HG02981 (cell line): ENCODE results near the gene MS4A4E.
"Not testable (repeated sequence)": the region's sequence is repeated elsewhere in the genome, so short reads cannot be mapped to it uniquely, and the experiment has no call there.

Source experiments
- ATAC-seq: cut with Tn5 transposase; IDR thresholded peaks from one replicate; pipeline ENCODE4 v1.9.1; 2021; ENCODE audit warnings: mild to moderate bottlenecking, moderate library complexity; ENCODE audit not compliant: unreplicated experiment

Gene MS4A4E

DNA sequence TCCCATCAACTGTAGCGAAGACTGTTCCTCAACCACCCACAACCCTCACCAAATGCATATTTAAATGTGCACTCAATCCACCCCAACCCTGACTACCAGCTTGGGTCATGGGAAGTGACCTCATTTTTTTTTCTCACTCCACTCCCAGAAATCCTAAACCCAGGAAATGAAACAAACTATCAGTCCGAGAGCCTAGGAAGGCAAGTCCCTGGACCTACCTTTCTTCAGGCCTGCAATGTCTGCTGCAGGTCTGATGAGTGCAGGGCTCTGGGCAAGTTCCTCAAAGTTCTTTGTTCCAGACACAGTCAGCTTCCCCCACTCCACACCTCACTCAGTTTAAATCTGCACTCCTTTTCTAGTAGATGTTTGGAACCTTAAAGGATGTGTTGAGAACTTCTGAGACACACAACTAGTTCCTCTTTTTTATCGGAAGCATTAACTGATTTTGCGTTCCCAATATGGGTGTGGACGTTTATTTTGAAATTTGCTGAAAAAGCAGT, at the start of gene MS4A4E:
TSS of gene MS4A4E (minus strand) at position 398 of the 500 bp plus-strand sequence. CDS start 13,082 bp downstream, outside the sequence.
- no peak for ATAC-seq

DNA sequence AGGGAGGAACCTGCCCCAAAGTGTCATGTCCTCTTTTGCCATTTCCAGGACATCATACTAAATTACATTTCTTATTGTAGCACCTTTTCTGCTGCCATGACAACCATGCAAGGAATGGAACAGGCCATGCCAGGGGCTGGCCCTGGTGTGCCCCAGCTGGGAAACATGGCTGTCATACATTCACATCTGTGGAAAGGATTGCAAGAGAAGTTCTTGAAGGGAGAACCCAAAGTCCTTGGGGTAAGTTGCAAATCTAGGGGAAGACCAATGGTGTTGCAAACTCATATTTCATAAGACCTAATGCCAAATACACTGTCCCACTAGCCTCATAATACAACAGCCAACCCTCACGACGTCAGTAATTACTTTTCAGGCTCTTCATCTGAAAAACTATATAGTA, 49.2 kb upstream of the MS4A4E start:
- ATAC-seq, result no peak

DNA sequence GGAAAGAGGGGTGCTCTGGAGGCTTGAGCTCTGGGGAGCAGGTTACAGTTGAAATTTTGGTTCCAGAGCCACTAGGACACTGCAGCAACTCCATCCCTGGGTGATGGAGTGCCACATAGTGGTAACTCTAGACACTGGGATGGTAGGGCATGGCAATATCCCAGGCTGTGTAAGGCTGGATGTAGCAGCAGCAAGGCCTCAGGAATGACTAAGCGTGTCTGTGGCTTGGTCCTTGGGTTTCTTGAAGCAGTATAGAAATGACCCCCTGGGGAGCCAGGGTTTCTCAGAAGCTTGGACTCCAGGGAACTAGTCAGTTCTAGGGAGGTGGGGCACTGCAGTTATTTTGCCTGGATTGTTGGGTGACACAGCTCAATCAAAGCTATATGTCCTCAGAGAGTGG, 45.6 kb upstream of the MS4A4E start:
- ATAC-seq, result no peak

DNA sequence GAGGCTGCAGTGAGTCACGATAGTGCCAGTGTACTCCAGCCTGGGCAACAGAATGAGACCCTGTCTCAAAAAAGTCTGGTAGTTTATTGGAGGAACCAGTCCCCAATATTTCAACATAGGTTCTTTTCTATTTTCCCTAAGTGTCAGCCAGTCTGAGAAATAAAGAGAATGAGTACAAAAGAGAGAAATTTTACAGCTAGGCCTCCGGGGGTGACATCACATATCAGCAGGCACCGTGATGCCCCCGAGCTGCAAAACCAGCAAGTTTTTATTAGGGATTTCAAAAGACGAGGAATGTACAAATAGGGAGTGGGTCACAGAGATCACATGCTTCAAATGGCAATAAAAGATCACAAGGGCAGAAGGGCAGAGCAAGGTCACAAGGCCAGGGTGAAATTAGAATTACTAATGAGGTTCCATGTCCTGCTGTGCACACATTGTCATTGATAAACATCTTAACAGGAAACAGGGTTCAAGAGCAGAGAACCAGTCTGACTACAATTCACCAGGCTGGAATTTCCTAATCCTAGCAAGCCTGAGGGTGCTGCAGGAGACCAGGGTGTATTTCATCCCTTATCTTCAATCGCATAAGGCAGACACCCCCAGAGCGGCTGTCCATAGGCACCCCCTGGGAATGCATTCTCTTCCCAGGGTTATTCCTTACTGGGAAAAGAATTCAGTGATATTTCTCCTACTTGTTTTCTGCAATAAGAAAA, 42.6 kb upstream of the MS4A4E start:
- ATAC-seq, result not testable (repeated sequence)

DNA sequence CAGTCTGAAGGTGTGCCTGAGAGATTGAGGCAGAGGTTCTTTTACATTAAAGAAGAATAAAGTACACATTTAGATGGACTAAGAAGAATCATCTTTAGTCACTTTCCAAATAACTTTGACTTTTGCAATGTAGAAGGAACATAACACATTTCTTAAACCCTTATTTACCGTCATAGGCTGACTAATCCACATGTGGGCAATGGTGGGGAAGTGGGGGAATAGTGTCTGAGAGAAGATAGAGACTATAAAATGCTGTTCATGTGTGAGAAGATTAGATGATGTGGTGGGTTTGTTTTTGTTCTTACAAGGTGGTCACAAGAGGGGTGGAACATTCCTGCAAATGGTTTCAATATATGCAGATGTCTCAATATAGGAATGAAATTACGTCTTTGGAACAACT, 39.3 kb upstream of the MS4A4E start:
- no peak for ATAC-seq

DNA sequence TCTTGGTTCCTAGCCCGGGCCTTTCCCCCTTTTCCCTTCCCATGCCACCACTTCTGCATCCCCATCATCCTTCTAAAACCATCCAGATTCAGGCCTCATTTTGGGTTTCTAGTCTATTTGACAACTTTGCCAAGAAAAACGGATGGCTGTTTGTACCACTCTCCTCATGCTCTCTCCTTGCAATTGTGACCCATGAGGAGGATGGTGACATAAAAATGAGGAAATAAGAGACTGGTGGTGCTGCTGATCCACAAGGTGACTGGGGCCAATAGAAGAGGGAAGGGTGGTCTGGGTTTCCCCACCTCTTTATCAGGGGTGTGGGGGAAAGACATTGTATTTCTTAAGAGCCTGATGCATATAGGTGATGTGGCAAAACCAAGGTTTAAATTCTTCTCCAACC, 38.5 kb upstream of the MS4A4E start:
- ATAC-seq, result no peak

DNA sequence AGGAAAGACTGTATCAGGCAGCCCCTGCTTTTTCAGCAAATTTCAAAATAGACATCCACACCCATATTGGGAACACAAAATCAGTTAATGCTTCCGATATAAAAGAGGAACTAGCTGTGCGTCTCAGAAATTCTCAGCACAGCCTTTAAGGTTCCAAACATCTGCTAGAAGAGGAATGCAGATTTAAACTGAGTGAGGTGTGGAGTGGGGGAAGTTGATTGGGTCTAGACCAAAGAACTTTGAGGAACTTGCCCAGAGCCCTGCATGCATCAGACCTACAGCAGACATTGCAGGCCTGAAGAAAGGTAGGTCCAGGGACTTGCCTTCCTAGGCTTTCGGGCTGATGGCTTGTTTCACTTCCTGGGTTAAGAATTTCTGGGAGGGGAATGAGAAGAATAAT, 37.5 kb upstream of the MS4A4E start, which contains the start of gene MS4A4A:
TSS of gene MS4A4A (plus strand) at position 255 of the 400 bp plus-strand sequence. CDS start at position 265, 10 bp downstream.
- no peak for ATAC-seq

DNA sequence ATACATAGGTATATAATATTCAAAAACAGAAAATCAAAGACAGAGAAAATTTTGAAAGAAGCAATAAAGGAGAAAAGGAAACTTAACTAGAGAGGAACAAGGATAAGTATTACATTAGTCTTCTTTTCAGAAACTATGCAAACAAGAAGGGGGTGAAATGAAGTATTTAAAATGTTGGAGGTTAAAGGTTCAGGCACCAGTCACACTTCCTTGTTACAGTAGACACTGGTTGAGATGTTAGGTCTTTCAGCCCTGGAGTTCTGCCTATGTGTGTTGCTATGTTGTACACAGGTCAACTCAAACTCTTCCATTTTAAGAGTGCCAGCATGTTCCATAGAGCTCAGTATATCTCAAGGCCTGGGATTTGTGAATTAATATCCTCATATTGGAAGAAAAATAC, 31.5 kb upstream of the MS4A4E start:
- ATAC-seq, result no peak

DNA sequence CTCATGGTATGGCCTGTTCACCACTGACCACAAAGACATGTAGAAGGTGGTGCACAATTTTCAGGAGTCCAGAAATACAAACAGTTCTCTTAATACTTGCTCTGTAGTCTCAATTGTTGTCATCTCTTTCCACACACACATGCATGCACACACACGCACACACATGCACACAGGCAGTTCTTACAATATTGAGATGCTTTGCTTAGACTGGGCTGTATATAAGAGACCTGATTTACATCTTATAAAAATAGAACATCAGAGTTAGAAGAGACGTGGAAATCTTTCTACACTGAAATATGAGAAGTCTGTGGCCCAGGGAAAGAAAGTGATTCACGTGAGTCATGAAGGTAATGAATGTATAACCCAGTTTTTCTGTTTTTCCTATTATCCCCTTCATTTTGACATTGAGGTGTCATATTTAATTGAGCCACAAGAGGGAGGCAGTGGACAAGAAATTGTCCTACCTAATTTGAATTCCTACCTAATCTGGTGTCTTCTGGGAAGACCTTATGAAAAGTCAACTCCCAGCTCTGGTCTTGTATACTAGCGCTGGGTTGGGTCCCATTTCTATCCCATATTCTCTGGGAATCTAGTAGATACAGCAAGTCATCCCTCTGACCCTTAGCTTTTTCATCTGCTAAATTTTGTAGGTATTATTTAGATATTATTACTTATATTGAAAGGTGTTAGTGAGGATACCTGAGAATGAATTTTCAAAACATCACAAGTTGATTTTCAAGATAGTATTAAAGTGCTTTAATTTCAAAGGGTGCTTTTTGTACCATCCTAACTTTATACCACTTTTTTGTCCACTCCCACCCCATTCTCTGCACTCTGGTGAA, 22.7 kb upstream of the MS4A4E start:
- no peak for ATAC-seq

DNA sequence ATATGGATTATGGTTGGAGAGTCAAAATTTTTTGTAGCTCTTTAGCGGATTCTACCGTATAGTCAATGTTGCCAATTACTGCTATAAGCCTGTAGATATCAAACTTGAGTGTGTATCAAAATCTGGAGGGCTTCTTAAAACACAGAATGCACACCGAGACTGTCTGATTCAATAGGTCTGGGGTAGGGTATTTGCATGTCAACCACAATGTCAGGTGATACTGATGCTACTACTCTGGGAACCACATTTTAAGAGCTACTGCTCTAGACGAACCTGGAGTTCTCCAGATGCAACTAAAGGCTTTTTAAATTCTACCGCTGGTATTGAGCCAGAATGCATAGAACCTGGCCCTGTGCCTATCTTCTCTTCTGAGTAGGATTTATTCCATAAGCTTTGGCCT, 21.7 kb upstream of the MS4A4E start:
- no peak for ATAC-seq

DNA sequence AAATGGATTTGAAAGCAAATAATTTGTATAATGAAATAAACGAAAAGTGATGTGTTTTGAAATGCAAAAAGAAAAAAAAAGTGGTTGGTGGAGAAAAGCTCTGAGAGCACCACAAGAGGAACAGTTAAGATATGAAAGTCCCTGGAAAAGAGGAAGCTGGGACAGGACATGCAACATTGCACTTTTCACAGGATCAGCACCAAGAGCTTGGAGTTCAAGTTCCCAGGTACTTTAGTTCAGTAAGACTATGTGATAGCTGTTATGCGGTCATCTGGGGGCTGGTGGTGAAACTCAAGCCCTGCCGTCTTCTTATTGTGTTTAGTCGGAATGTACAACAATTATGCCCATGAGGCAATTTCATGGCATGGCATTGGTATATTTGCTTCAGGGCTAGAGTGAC, 20.5 kb upstream of the MS4A4E start:
- no peak for ATAC-seq

DNA sequence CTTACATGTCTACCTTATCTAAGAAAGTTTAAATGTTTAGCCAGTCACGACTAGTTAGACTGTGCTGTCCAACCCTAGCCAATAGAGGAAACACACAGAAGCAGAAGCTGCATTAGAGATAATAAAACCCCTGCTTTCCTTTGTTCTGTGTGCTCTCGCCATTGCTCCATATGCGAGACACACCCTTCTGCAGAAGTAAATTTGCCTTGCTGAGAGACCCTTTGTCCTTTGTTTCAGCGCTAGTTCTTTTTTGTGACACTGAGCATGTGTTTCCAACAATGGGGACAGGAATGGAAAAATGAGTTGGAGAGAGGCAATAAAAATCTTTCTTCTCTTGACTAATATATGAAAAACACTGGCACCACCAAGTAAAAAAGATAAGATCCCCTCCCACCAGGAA, 18.1 kb upstream of the MS4A4E start:
- ATAC-seq, result no peak

DNA sequence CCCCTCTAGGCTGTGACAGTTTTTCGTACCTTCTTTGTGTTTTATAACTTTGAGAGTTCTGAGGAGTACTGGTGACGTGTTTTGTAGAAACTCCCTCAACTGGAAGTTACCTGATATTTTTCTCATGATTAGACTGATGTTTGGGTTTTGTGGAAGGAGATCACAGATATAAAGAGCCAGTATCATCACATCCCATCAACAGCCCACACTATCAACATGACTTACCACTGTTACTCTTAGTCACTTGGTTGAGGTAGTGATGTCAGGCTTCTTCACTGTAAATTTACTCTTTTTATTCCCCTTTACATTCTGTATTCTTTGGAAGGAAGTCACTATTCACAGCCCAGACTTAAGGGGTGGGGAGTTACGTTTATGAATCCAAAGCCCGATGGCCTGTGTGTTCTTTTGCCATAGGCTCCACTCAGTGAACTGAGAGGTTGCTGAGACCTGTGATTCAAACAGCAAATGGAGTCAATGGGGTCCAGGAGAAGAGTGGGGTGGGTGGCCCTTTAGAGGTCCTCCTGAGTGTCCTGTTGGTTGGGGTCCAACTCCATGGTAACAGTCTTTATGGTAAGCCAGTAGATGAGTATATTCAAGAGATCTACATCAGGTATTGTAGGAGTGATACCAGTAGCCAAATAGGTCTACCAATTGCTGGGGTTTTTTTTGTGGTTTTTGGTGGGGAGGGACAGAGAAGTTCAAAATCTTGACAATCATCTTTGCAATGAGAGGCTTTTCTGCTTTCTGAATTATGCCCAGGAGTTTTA, 15.2 kb upstream of the MS4A4E start:
- ATAC-seq, result no peak

DNA sequence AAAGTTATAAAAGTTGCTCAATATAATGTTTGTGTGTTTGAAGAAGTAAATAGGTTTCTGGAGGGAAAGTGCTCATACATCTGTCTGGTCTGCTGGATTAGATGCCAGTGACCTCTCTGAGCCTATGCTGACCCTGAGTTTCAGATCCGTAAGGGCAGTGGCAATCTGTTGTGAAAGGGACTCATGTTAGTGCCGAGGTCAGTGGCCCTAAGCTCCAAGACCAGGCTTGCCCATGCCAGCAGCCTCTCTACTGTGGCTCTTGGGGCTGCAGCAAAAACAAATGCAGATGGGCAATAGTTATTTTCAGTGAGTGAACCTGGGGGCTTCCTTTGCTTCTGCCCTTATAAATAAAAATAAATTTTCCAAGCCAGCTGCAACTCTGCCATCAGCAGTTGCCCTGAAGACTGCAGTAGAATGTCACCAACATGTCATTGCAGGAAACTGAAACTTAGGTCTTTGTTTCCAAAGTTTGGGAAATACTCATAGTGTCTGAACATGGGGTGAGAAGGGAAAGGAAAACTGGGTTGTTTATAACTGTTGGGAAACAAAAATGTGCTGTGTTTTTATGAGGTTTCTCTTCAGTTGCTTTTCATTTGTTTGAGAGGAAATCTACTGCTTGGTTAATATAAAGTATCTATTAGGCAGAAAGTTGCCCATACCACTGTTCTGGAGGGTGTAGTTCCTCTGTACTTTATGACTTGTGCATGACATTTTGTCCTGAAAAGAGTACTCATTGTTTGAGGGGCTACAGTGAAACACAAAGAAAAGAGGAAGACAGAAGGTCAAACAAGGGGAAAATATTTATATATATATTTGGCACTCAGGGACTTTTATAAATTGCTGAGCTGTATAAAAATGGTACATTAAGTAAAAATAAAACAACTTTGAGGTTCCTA, 9.5 kb upstream of the MS4A4E start:
- no peak for ATAC-seq

DNA sequence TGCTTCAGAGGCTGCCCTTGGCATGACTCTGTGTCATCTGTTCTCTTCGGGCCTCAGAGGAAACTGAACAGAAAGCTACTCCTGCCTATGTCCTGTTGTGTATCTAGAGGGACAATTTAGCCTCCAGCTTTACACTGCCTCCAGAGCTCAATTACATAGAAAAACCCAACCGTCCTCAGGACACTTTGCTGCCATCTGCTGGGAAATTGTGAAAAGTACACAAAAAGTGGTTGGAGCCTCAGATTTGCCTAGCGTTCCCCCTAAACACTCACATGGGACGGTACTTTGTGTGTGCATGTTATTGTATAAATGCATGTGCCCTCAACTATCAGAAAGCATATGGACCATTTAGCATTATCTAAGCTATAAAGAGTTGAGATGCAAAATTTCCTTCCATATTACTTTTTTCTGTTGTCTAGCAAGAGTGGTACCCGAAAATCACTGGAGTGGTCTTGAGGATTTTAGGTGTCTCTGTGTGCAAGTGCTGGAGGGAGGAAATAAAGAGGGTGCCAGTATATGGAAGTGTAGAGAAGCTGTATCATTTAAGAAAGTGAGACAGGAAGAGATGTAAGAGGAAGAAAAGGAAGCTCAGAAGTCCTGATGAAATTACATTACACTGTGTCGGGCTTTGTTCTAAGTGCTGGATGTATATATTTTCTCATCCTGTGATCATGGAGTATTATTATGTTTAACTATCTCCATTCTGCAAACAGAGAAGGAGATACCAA, 8.7 kb upstream of the MS4A4E start:
- ATAC-seq, result no peak

DNA sequence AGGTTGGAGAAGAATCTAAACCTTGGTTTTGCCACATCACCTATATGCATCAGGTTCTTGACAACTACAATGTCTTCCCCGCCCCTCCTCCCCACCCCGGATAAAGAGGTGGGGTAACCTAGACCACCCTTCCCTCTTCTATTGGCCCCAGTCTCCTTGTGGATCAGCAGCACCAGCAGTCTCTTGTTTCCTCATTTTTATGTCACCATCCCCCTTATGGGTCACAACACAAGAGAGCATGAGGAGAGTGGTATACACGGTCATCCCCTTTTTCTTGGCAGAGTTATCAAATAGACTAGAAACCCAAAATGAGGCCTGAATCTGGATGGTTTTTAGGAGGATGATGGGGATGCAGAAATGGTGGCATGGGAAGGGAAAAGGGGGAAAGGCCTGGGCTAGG, 1.2 kb downstream of the MS4A4E start:
- no peak for ATAC-seq

DNA sequence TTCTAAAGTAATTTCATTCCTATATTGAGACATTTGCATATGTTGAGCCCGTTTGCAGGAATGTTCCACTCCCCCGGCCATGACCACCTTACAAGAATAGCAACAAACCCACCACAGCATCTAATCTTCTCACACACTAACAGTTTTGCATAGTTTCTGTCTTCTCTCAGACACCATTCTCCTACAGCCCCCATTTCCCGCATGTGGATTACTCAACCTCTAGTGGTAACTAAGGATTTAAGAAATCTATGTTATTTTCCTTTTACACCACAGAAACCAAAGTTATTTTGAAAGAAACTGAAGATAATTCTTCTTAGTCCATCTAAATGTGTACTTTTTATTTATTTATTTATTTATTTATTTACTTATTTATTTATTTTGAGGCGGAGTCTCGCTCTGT, 2.3 kb downstream of the MS4A4E start:
- ATAC-seq, result no peak

DNA sequence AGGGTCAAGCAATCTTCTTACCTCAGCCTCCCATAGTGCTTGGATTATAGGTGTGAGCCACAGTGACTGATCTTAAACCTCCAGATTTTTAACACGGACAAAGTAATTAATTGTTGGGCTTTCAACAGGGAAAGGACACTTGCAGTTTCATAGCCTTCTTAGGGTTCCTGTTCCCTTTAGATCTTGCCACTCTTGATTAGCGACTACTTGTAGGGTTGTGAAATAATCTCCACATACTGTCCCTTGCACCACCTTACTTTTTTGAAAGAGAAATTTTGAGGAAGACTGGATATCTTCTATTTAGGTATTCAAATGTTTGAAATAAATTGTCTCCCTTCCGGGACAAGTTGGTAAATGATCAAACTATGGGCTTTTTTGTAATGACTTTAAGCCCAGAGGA, 7.6 kb downstream of the MS4A4E start:
- ATAC-seq, result no peak

DNA sequence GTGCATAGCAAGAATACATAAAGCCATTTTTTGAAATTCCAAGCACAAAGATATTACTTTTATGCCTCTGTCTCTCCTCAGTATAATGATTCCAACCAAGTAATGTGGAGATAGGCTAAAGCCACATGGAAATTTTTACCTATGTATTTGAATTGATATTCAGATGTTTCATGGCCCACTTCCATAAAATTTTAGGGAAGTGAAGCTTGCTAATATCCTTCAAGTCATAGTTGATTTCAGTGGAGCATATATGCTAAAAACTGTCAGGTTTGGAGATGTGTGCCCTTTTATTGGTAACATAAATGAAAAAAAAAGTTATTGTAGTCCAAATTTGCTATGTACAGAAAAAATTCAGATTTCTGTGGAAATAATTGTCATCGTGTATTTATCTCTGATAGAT, 12.3 kb downstream of the MS4A4E start:
- no peak for ATAC-seq

DNA sequence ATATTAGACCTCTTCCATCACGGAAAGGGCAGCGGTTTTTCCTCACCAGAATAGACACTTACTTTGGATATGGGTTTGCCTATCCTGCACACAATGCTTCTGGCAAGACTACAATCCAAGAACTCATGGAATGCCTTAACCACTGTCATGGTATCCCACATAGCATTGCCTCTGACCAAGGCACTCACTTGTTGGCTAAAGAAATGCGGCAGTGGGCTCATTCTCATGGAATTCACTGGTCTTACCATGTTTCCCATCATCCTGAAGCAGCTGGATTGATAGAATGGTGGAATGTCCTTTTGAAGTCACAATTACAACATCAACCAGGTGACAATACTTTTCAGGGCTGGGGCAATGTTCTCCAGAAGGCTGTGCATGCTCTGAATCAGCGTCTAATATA, 20.8 kb downstream of the MS4A4E start:
- no peak for ATAC-seq
